ENCODE data around the gene CRLF1. TPM values are rescaled to one million over a fixed set of nuclear protein-coding genes. Genes with fewer than 3 reads are reported as not detected.
"Not testable (repeated sequence)": the region's sequence is repeated elsewhere in the genome, so short reads cannot be mapped to it uniquely, and the experiment has no call there.

CRLF1 gene
- total RNA-seq, 1 experiment from 2014 or later, result 16.2 TPM

GRCh38 chr19:18601875-18602274 lies 4.7 kb downstream of the CRLF1 start:
- Histone ChIP-seq H2BK12ac (ENCODE audit: insufficient read length, low read depth, low read length) (no peak overlapping the region), H3K23me2 (ENCODE audit: insufficient read length, low read depth, low read length, poor library complexity, severe bottlenecking) (peaks cover 3% of the 10 kb centered on the region), H2BK5ac (ENCODE audit: insufficient read length, low read length) (no peak overlapping the region), H3K56ac (ENCODE audit: insufficient read length, low read depth, low read length) (no peak overlapping the region), H2BK15ac (ENCODE audit: low read depth, low read length) (no peak overlapping the region), H3K27ac (ENCODE audit: insufficient read length, low read depth, low read length) (no peak overlapping the region), H3K14ac (ENCODE audit: insufficient read depth, low read length) (no peak overlapping the region), H3K4me2 (ENCODE audit: insufficient read depth, insufficient read length, low read length) (no peak overlapping the region), H3K79me2 (ENCODE audit: insufficient read depth, low read length) (no peaks in the 10 kb centered on the region), H3K4me1 (ENCODE audit: insufficient read depth, low read length) (no peaks in the 10 kb centered on the region; the same call in 1 of the 2 replicates), H4K5ac (ENCODE audit: insufficient read length, low read depth, low read length) (no peak overlapping the region), H2BK120ac (ENCODE audit: low read depth, low read length, poor library complexity, severe bottlenecking) (no peak overlapping the region), H2AK5ac (ENCODE audit: insufficient read length, low read length) (no peak overlapping the region), H4K91ac (ENCODE audit: insufficient read length, low read depth, low read length) (no peak overlapping the region), H3K9ac (ENCODE audit: extremely low read depth, insufficient read length, low read length) (no peak overlapping the region), H2BK20ac (ENCODE audit: low read depth, low read length, poor library complexity, severe bottlenecking) (no peak overlapping the region), H3K4ac (ENCODE audit: low read depth, low read length) (no peak overlapping the region), H3K9me3 (ENCODE audit: control insufficient read depth, low read depth, low read length) (no peaks in the 10 kb centered on the region), H3K23ac (ENCODE audit: insufficient read length, low read depth, low read length) (no peak overlapping the region), H4K8ac (replicated peaks; ENCODE audit: insufficient read length, low read depth, low read length) (no peak overlapping the region), H3K18ac (ENCODE audit: insufficient read length, low read depth, low read length) (no peak overlapping the region), H3T11ph (ENCODE audit: low read length) (no peak overlapping the region), H2AFZ (ENCODE audit: low read length) (no peak overlapping the region), H3K27me3 (ENCODE audit: insufficient read depth, low read length) (peaks cover 32% of the 10 kb centered on the region), H4K20me1 (ENCODE audit: control insufficient read depth, insufficient read depth, insufficient read length) (no peaks in the 10 kb centered on the region), H3K79me1 (ENCODE audit: insufficient read depth, low read depth, low read length, poor library complexity, severe bottlenecking) (no peaks in the 10 kb centered on the region)
- Mint-ChIP-seq H3K36me3 (ENCODE audit: insufficient read depth in 1 of 3, low read depth in 3 of 3) (peaks cover 0 to 6% (median 0%) of the 10 kb centered on the region in 3 experiments; a peak in 2 of 7 replicates), H3K4me1 (peaks cover 16 to 29% of the 10 kb centered on the region in 2 experiments), H3K9me3 (no peaks in the 10 kb centered on the region; a peak in 1 of 5 replicates), H3K27ac (no peak overlapping the region), H3K4me3 (no peak overlapping the region), H3K27me3 (ENCODE audit: low read depth) (peaks cover 72% of the 10 kb centered on the region)
- no peak for DNase-seq
- TF ChIP-seq CTCF (conservative IDR thresholded peaks at IDR 0.05), result no peak
- no CpG with 5 or more reads among the region's 4 CpGs for WGBS (ENCODE audit: extremely low coverage, insufficient read length, low lambda C conversion rate)

GRCh38 chr19:18600692-18601397 lies 5.8 kb downstream of the CRLF1 start:
- not testable (repeated sequence) for H2BK12ac ChIP-seq (ENCODE audit: insufficient read length, low read depth, low read length); H3K4me1 ChIP-seq (ENCODE audit: insufficient read depth, low read length); H3K9ac ChIP-seq (ENCODE audit: extremely low read depth, insufficient read length, low read length); H4K8ac ChIP-seq (replicated peaks; ENCODE audit: insufficient read length, low read depth, low read length); H3K4me3 Mint-ChIP-seq; H3K79me1 ChIP-seq (ENCODE audit: insufficient read depth, low read depth, low read length, poor library complexity, severe bottlenecking); H2AFZ ChIP-seq (ENCODE audit: low read length); H3K23me2 ChIP-seq (ENCODE audit: insufficient read length, low read depth, low read length, poor library complexity, severe bottlenecking); H3K23ac ChIP-seq (ENCODE audit: insufficient read length, low read depth, low read length); H3K36me3 Mint-ChIP-seq (ENCODE audit: insufficient read depth in 1 of 3, low read depth in 3 of 3); H2BK15ac ChIP-seq (ENCODE audit: low read depth, low read length); H2AK5ac ChIP-seq (ENCODE audit: insufficient read length, low read length); DNase-seq; H3K79me2 ChIP-seq (ENCODE audit: insufficient read depth, low read length); H3K9me3 ChIP-seq (ENCODE audit: control insufficient read depth, low read depth, low read length); H2BK20ac ChIP-seq (ENCODE audit: low read depth, low read length, poor library complexity, severe bottlenecking); H4K5ac ChIP-seq (ENCODE audit: insufficient read length, low read depth, low read length); H3K14ac ChIP-seq (ENCODE audit: insufficient read depth, low read length); H3K27ac ChIP-seq (ENCODE audit: insufficient read length, low read depth, low read length); H3K56ac ChIP-seq (ENCODE audit: insufficient read length, low read depth, low read length); H2BK120ac ChIP-seq (ENCODE audit: low read depth, low read length, poor library complexity, severe bottlenecking); H3K18ac ChIP-seq (ENCODE audit: insufficient read length, low read depth, low read length); H3K9me3 Mint-ChIP-seq; H2BK5ac ChIP-seq (ENCODE audit: insufficient read length, low read length); H3K4me2 ChIP-seq (ENCODE audit: insufficient read depth, insufficient read length, low read length); H4K91ac ChIP-seq (ENCODE audit: insufficient read length, low read depth, low read length); H3T11ph ChIP-seq (ENCODE audit: low read length); H4K20me1 ChIP-seq (ENCODE audit: control insufficient read depth, insufficient read depth, insufficient read length); H3K4ac ChIP-seq (ENCODE audit: low read depth, low read length); H3K27ac Mint-ChIP-seq
- H3K4me1 Mint-ChIP-seq, result peaks cover 20 to 34% of the 10 kb centered on the region in 2 experiments
- peaks cover 78% of the 10 kb centered on the region for H3K27me3 Mint-ChIP-seq (ENCODE audit: low read depth)
- peaks cover 29% of the 10 kb centered on the region for H3K27me3 ChIP-seq (ENCODE audit: insufficient read depth, low read length)
- WGBS (ENCODE audit: extremely low coverage, insufficient read length, low lambda C conversion rate), result no CpG with 5 or more reads among the region's 15 CpGs

All from H9 (cell line).